ENCODE results near the gene IQSEC1. TPM values are rescaled to one million over a fixed set of nuclear protein-coding genes. Genes with fewer than 3 reads are reported as not detected.

IQSEC1 gene
- polyA plus RNA-seq, 1 donor (not counting 4 experiments of a cell fraction or from before 2014, with no cell fraction given) = 2.8 TPM

- no peaks in the 10 kb centered on the region for H4K20me1 ChIP-seq (ENCODE audit: control insufficient read depth, extremely low read depth, insufficient read depth, low read length)
- FAIRE-seq (no peak), DNase-seq (ENCODE audit: low read depth, low spot score) (no peak)
- peaks cover 6% of the 10 kb centered on the region for H3K4me1 ChIP-seq (ENCODE audit: control insufficient read depth, extremely low read depth, insufficient read depth, low read length)
- H3K9me1 ChIP-seq (ENCODE audit: control insufficient read depth, extremely low read depth, insufficient read depth, low read length) = no peaks in the 10 kb centered on the region
- H3K9ac ChIP-seq (ENCODE audit: control insufficient read depth, extremely low read depth, insufficient read depth, low read length) = no peak overlapping the region
- dilution Hi-C loops (cut with MboI; ENCODE audit: extremely low pct_ligation_motif_present, low sequenced_read_pairs) = no loop called here
- TF ChIP-seq CTCF (optimal IDR thresholded peaks at IDR 0.05 in 1 of 3, IDR thresholded peaks at IDR 0.05 in 1 of 3, conservative IDR thresholded peaks at IDR 0.05 in 1 of 3; ENCODE audit: extremely low read depth in 1 of 3, insufficient read depth in 2 of 3, low read length in 3 of 3) (no peak), EZH2 (IDR thresholded peaks at IDR 0.05; ENCODE audit: low read length) (no peak)
- H3K79me2 ChIP-seq (ENCODE audit: control insufficient read depth, insufficient read depth, low read length) = no peaks in the 10 kb centered on the region
- no peaks in the 10 kb centered on the region for H3K36me3 ChIP-seq (ENCODE audit: control insufficient read depth in 2 of 2, extremely low read depth in 1 of 2, insufficient read depth in 2 of 2, low read length in 2 of 2)
- H3K9me3 ChIP-seq (ENCODE audit: control insufficient read depth, low read depth, low read length) = no peaks in the 10 kb centered on the region
- no peak overlapping the region for H3K4me2 ChIP-seq (ENCODE audit: control insufficient read depth, extremely low read depth, insufficient read depth, low read depth, low read length)
- H3K4me3 ChIP-seq (ENCODE audit: control insufficient read depth in 2 of 3, extremely low read depth in 1 of 3, insufficient read depth in 2 of 3, low read depth in 1 of 3, low read length in 3 of 3) = no peak overlapping the region
- peaks cover 35% of the 10 kb centered on the region for H3K27me3 ChIP-seq (ENCODE audit: control insufficient read depth, extremely low read depth, insufficient read depth, low read length)
- H2AFZ ChIP-seq (ENCODE audit: control insufficient read depth, low read length) = no peak overlapping the region
- H3K27ac ChIP-seq (ENCODE audit: control insufficient read depth, insufficient read depth, low read length) = no peak overlapping the region
Observed at GRCh38 chr3:13023971-13024764, 49.1 kb downstream of the IQSEC1 start.

GRCh38 chr3:13023235-13023970, 49.8 kb downstream of the IQSEC1 start:
- DNase-seq (ENCODE audit: low read depth, low spot score) (no peak), FAIRE-seq (no peak)
- TF ChIP-seq CTCF (optimal IDR thresholded peaks at IDR 0.05 in 1 of 3, IDR thresholded peaks at IDR 0.05 in 1 of 3, conservative IDR thresholded peaks at IDR 0.05 in 1 of 3; ENCODE audit: extremely low read depth in 1 of 3, insufficient read depth in 2 of 3, low read length in 3 of 3) = no peak
- Histone ChIP-seq H2AFZ (ENCODE audit: control insufficient read depth, low read length) (no peak overlapping the region), H3K4me3 (ENCODE audit: control insufficient read depth in 2 of 3, extremely low read depth in 1 of 3, insufficient read depth in 2 of 3, low read depth in 1 of 3, low read length in 3 of 3) (no peak overlapping the region), H3K79me2 (ENCODE audit: control insufficient read depth, insufficient read depth, low read length) (no peaks in the 10 kb centered on the region), H3K4me2 (ENCODE audit: control insufficient read depth, extremely low read depth, insufficient read depth, low read depth, low read length) (no peak overlapping the region), H3K36me3 (ENCODE audit: control insufficient read depth in 2 of 2, extremely low read depth in 1 of 2, insufficient read depth in 2 of 2, low read length in 2 of 2) (no peaks in the 10 kb centered on the region), H3K4me1 (ENCODE audit: control insufficient read depth, extremely low read depth, insufficient read depth, low read length) (peaks cover 7% of the 10 kb centered on the region), H3K27ac (ENCODE audit: control insufficient read depth, insufficient read depth, low read length) (no peak overlapping the region), H3K9ac (ENCODE audit: control insufficient read depth, extremely low read depth, insufficient read depth, low read length) (no peak overlapping the region), H4K20me1 (ENCODE audit: control insufficient read depth, extremely low read depth, insufficient read depth, low read length) (no peaks in the 10 kb centered on the region), H3K9me3 (ENCODE audit: control insufficient read depth, low read depth, low read length) (no peaks in the 10 kb centered on the region), H3K9me1 (ENCODE audit: control insufficient read depth, extremely low read depth, insufficient read depth, low read length) (no peaks in the 10 kb centered on the region), H3K27me3 (ENCODE audit: control insufficient read depth, extremely low read depth, insufficient read depth, low read length) (peaks cover 43% of the 10 kb centered on the region)
- dilution Hi-C loops (cut with MboI; ENCODE audit: extremely low pct_ligation_motif_present, low sequenced_read_pairs) = no loop called here
